H1 (cell line): ENCODE measurements around the gene PDS5A. TPM values are rescaled to one million over a fixed set of nuclear protein-coding genes. Genes with fewer than 3 reads are reported as not detected.

Experiments
- MAX ChIP-seq: IDR thresholded peaks from 2 replicates; pipeline ENCODE4 v1.6.1; 2012; ENCODE audit warnings: inconsistent platforms
- SP2 ChIP-seq: IDR thresholded peaks from 2 replicates; pipeline ENCODE4 v1.6.1; 2012; ENCODE audit warnings: mild to moderate bottlenecking, low read length, inconsistent platforms
- polyA plus RNA-seq, 7 experiments: library from polyadenylated mRNA; depleted of rRNA in 3 of 7; stranded (reverse) in 5 of 7; unstranded in 2 of 7; fragments of >200 nt in 5 of 7; fragments of 200-250 nt in 2 of 7; gene quantifications; 1 replicate in 5 of 7; 2 replicates in 1 of 7; 4 replicates in 1 of 7; pipeline versions ENCODE4 v1.2.1 to v1.2.3, GENCODE V29; 2011 to 2013; ENCODE audit warnings: missing spikeins in 2 of 7, mixed read lengths in 2 of 7
- total RNA-seq: library from RNA; stranded (reverse); fragmentation: NEBNext Ultra II Directional; extraction: Animal tissue kit (Norgen Biotek cat#: 25700); gene quantifications from 2 replicates; pipeline ENCODE4 v1.2.1, GENCODE V29; 2021

PDS5A gene
- total and polyA plus RNA-seq, 2 of the 8 experiments (the other 6 are each of a cell fraction or from before 2014, with no cell fraction given), result 15.5 to 76.6 TPM

- TF ChIP-seq MAX, result no peak
- TF ChIP-seq SP2, result no peak
These were observed 42.5 kb upstream of the PDS5A start (continued) for GRCh38 chr4:40020221-40020620.
